HL-60/S4 (cell line): Measurements from ENCODE around the gene PSME3.
"Not testable (repeated sequence)": the region's sequence is repeated elsewhere in the genome, so short reads cannot be mapped to it uniquely, and the experiment has no call there.

Experiments
- in situ Hi-C: fragments of 300-500 bp; cut with MboI; formaldehyde crosslinking; loops from 2 replicates; pipeline ENCODE4 v1.14.3; 2022; ENCODE audit warnings: low sequenced_read_pairs

Gene PSME3

GRCh38 chr17:42872251-42872965, 39.2 kb downstream of the PSME3 start:
- in situ Hi-C loops = no loop called here

GRCh38 chr17:42873315-42873714, 40.1 kb downstream of the PSME3 start:
- in situ Hi-C loops = no loop called here

GRCh38 chr17:42873932-42874695, 40.9 kb downstream of the PSME3 start:
- in situ Hi-C loops = not testable (repeated sequence)

- in situ Hi-C loops = no loop called here
Measured at GRCh38 chr17:42877037-42877436, 43.8 kb downstream of the PSME3 start.

- in situ Hi-C loops = no loop called here
Measured at GRCh38 chr17:42878123-42878880, 45.1 kb downstream of the PSME3 start.

GRCh38 chr17:42878924-42879595, 45.9 kb downstream of the PSME3 start:
- in situ Hi-C loops = no loop called here

- in situ Hi-C loops = no loop called here
Measured at GRCh38 chr17:42879596-42879985, 46.4 kb downstream of the PSME3 start.

GRCh38 chr17:42880776-42881310, 47.6 kb downstream of the PSME3 start:
- in situ Hi-C loops = no loop called here

GRCh38 chr17:42881706-42882105, 48.5 kb downstream of the PSME3 start:
- in situ Hi-C loops = not testable (repeated sequence)

- in situ Hi-C loops = no loop called here
Measured at GRCh38 chr17:42882166-42882565, 49.0 kb downstream of the PSME3 start.

- in situ Hi-C loops = no loop called here
Measured at GRCh38 chr17:42883802-42884558, 50.8 kb downstream of the PSME3 start.

- in situ Hi-C loops = not testable (repeated sequence)
Measured at GRCh38 chr17:42885806-42886205, 52.6 kb downstream of the PSME3 start.

- in situ Hi-C loops = no loop called here
Measured at GRCh38 chr17:42886283-42887176, 53.3 kb downstream of the PSME3 start.

GRCh38 chr17:42889809-42890208, 56.6 kb downstream of the PSME3 start:
- in situ Hi-C loops = no loop called here

- in situ Hi-C loops = no loop called here
Measured at GRCh38 chr17:42891539-42892152, 58.4 kb downstream of the PSME3 start.

- in situ Hi-C loops = no loop called here
Measured at GRCh38 chr17:42893359-42893758, 60.2 kb downstream of the PSME3 start.
